ENCODE results near the gene PMM2.

Gene PMM2

GRCh38 chr16:8858994-8859912 is 61.6 kb downstream of the PMM2 start:
- Histone ChIP-seq H3K27ac (peak overlapping the region; percentile 1 to 68), H3K4me3 (no peak overlapping the region)
- DNase-seq (ENCODE audit: low spot score): no peak
- no peak for TF ChIP-seq CTCF (IDR thresholded peaks at IDR 0.05)

GRCh38 chr16:8859913-8860881 is 62.6 kb downstream of the PMM2 start:
- H3K27ac ChIP-seq: peak overlapping the region; percentile 1 to 68
- peak; percentile 84 for DNase-seq (ENCODE audit: low spot score)
- H3K4me3 ChIP-seq: peak overlapping the region; percentile 29
- TF ChIP-seq CTCF (IDR thresholded peaks at IDR 0.05): no peak

GRCh38 chr16:8861563-8862308 is 64.1 kb downstream of the PMM2 start:
- no peak for TF ChIP-seq CTCF (IDR thresholded peaks at IDR 0.05)
- H3K4me3 ChIP-seq: no peak overlapping the region
- H3K27ac ChIP-seq: peak overlapping the region in 1 of 2 donors; percentile 55
- no peak for DNase-seq (ENCODE audit: low spot score)

- TF ChIP-seq CTCF (IDR thresholded peaks at IDR 0.05): no peak
- Histone ChIP-seq H3K27ac (peak overlapping the region in 1 of 2 donors; percentile 55), H3K4me3 (no peak overlapping the region)
- no peak for DNase-seq (ENCODE audit: low spot score)
These were observed 64.9 kb downstream of the PMM2 start for GRCh38 chr16:8862309-8863130.

GRCh38 chr16:8863594-8864424 is 66.2 kb downstream of the PMM2 start:
- DNase-seq (ENCODE audit: low spot score): no peak
- Histone ChIP-seq H3K27ac (peak overlapping the region; percentile 42 to 75), H3K4me3 (peak overlapping the region; percentile 51)
- TF ChIP-seq CTCF (IDR thresholded peaks at IDR 0.05): no peak
